H1 (cell line): ENCODE measurements around the gene WDR89.

Experiments used
- CBX8 ChIP-seq: fragments of 300-800, 300-1000 bp; sonication (generic); IDR thresholded peaks from 2 replicates; pipeline ENCODE4 v1.7.1; 2016; ENCODE audit warnings: low read depth, low read length, borderline replicate concordance
- POLR2A ChIP-seq, 2 experiments: IDR thresholded peaks; 1 replicate in 1 of 2; 2 replicates in 1 of 2; pipeline ENCODE4 v1.6.1; 2011; ENCODE audit warnings: low read depth in 2 of 2, low read length in 2 of 2, mild to moderate bottlenecking in 2 of 2; ENCODE audit errors: control extremely low read depth in 1 of 2
- RFX5 ChIP-seq: IDR thresholded peaks from 2 replicates; pipeline ENCODE4 v1.6.1; 2011; ENCODE audit warnings: low read depth, low read length, improper control_type of control experiment, borderline replicate concordance
- SP1 ChIP-seq: IDR thresholded peaks from 2 replicates; pipeline ENCODE4 v1.6.1; 2011; ENCODE audit warnings: low read depth, low read length

DNA sequence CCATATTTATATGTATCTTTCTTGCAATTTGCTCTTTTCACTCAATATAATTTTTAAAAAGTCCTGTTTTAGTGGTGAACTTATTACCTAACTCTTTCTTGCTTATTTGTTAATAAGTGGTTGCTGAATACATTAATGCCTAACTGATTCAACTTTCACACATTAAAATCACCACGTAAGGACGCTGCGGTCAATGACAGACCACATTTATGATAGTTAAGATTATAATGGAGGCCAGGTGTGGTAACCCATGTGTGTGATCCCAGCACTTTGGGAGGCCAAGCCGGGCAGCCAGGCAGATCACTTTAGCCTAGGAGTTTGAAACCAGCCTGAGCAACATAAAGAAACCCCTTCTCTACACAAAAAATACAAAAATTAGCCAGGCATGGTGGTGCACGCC, 37.0 kb downstream of the WDR89 start:
- no peak for TF ChIP-seq CBX8
- no peak for TF ChIP-seq POLR2A (IDR thresholded peaks at IDR 0.05; ENCODE audit: control extremely low read depth in 1 of 2, low read depth in 2 of 2, low read length in 2 of 2)
- TF ChIP-seq SP1 = no peak
- no peak for TF ChIP-seq RFX5
